Activated CD8-positive, alpha-beta memory T cell treated with anti-CD3 and anti-CD28 coated beads, Interleukin-2, amount 50 U/mL, for 24 hours (primary cell): ENCODE measurements around the gene MRTO4.

Experiments
- DNase-seq: peaks from one replicate; pipeline ENCODE4 v3.0.0-alpha.2; 2020; ENCODE audit errors: extremely low read depth

Gene MRTO4

GRCh38 chr1:19309123-19309813 is 57.7 kb downstream of the MRTO4 start:
- DNase-seq, result no peak
